ENCODE data around the gene RPL37A.

DNA sequence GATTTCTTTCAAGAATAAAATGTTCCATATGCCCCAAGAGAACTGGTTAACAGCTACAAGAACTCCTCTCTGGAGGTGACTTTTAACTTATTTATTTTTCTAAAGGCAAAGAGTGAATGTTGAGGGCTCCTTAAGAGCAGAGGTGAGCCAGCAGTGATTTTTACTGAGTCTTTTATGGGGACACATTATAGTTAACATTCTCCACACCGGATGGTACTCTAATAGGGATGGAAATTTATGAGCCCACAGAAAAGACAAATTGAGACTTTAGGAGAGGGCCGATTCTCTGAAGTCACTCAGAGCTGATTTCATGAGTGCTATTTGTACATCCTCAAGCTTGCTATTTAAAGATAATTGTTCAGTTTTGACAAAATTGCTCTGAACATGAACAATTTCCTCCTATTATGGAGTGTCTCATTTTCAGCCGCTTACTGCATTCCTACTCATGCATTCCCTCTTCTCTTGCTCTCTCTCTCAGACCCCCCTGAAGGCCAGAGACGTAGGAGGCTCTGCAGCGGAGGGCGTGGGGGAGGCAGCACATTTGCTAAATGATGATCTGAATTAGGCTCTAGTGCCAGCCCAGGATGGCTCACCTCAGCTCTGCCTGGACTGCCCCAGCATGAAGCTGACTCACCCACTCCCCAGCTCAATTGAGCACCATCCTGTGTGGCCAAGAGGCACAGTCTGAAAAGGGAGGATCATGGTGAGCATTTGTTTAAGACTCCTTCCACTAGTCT is 5.9 kb upstream of the RPL37A start:
- no peak for TF ChIP-seq PATZ1 (CRISPR knock-in tag; IDR thresholded peaks at IDR 0.05; ENCODE audit: borderline replicate concordance)
- TF ChIP-seq RARB (CRISPR knock-in tag; IDR thresholded peaks at IDR 0.05): no peak
